Psoas muscle (tissue), 8 donors: ENCODE data around the gene GRM7. TPM values are rescaled to one million over a fixed set of nuclear protein-coding genes. Genes with fewer than 3 reads are reported as not detected.

Experiments
- ATAC-seq, 4 donors: fragments of 200-7000 bp; cut with Tn5 transposase; one replicate each; pipeline ENCODE4 v1.9.1; 2020; ENCODE audit warnings: moderate library complexity in 3 of 4, mild to moderate bottlenecking in 2 of 4
- DNase-seq, 2 donors: peaks; one replicate each; pipeline ENCODE4 v3.0.0-alpha.2; 2020
- H3K27ac ChIP-seq: fragments of 200-600 bp; one replicate; pipeline ENCODE4 v1.8.0; 2022
- H3K27me3 ChIP-seq, 3 donors: fragments of 200-600 bp in 1 of 3; one replicate each; pipeline versions ENCODE4 v1.6.1 to v1.8.0; 2013 to 2022; ENCODE audit warnings: low read length in 2 of 3, mild to moderate bottlenecking in 2 of 3, moderate library complexity in 1 of 3; ENCODE audit not compliant: insufficient read depth in 3 of 3
- H3K36me3 ChIP-seq, 2 donors: fragments of 200-600 bp in 1 of 2; one replicate each; pipeline versions ENCODE4 v1.6.1 to v1.8.0; 2013 to 2022; ENCODE audit warnings: low read depth in 1 of 2, mild to moderate bottlenecking in 1 of 2, moderate library complexity in 1 of 2; ENCODE audit not compliant: insufficient read depth in 1 of 2
- H3K4me1 ChIP-seq: fragments of 200-600 bp; one replicate; pipeline ENCODE4 v1.8.0; 2022
- H3K4me3 ChIP-seq: fragments of 200-600 bp; one replicate; pipeline ENCODE4 v1.8.0; 2022; ENCODE audit warnings: mild to moderate bottlenecking
- H3K9me3 ChIP-seq: fragments of 200-600 bp; one replicate; pipeline ENCODE4 v1.8.0; 2022
- CTCF ChIP-seq: fragments of 200-600 bp; IDR thresholded peaks from one replicate; pipeline ENCODE4 v1.8.0; 2022; ENCODE audit warnings: antibody characterized with exemption
- WGBS, 3 donors: extraction: QIAGEN DNeasy Blood & Tissue Kit; methylation state at CpG; one replicate each; pipeline versions ENCODE4 v1.1.6 to v1.1.7; 2013; 5-methylcytosine and 5-hydroxymethylcytosine counted together
- intact Hi-C, 2 donors: fragments of 100-400 bp; cut with DNase I; formaldehyde crosslinking; loops; one replicate each; pipeline versions ENCODE4 v1.11.0 to v1.14.2; 2022
- polyA plus RNA-seq, 3 donors: library from polyadenylated mRNA; stranded (reverse); fragments of 200-250 nt; gene quantifications; one replicate each; pipeline ENCODE4 v1.2.3, GENCODE V29; 2013
- total RNA-seq, 4 donors: library from RNA; stranded (reverse); fragmentation: NEBNext Ultra II Directional in 2 of 4; extraction: Animal tissue kit (Norgen Biotek cat#: 25700) in 2 of 4; gene quantifications; one replicate each; pipeline versions ENCODE4 v1.2.1 to v1.2.4, GENCODE V29; 2021 to 2023
- donor health status: healthy with polysubstance abuse.
- donor health status: DM: no; HTN: no; CAD: no; lungs with moderate emphysema.
- donor health status: Bipolar disorder and iron deficiency.
- donor health status: healthy.
- donor health status: DM: yes; HTN: yes; CAD: no.
- donor health status: DM: no; HTN: no; CAD: no.
- donor health status: DM: no; HTN: no; CAD: no.
- donor health status: DM: yes; HTN: yes; CAD: no.

GRM7 gene
- total and polyA plus RNA-seq, 7 donors = 0.01 TPM; not detected in 6

GRCh38 chr3:7710284-7710683 lies 849.4 kb downstream of the GRM7 start:
- no peak for TF ChIP-seq CTCF
- no peaks in the 10 kb centered on the region for H3K27me3 ChIP-seq
- no peak overlapping the region for H3K4me3 ChIP-seq
- no peak overlapping the region for H3K27ac ChIP-seq
- H3K4me1 ChIP-seq = no peaks in the 10 kb centered on the region
- 78 to 83% (median 82%) methylated on average over 3 of the region's 3 CpGs for WGBS, 3 donors
- no peak for ATAC-seq
- no peaks in the 10 kb centered on the region for H3K9me3 ChIP-seq
- intact Hi-C loops = no loop called here
- no peak for DNase-seq
- H3K36me3 ChIP-seq = no peaks in the 10 kb centered on the region

GRCh38 chr3:7713724-7714123 lies 852.8 kb downstream of the GRM7 start:
- H3K36me3 ChIP-seq = no peaks in the 10 kb centered on the region
- DNase-seq = no peak
- H3K27me3 ChIP-seq = no peaks in the 10 kb centered on the region
- no peak overlapping the region for H3K27ac ChIP-seq
- 71 to 80% (median 74%) methylated on average over 2 of the region's 2 CpGs for WGBS, 3 donors
- ATAC-seq = no peak
- no peaks in the 10 kb centered on the region for H3K9me3 ChIP-seq
- TF ChIP-seq CTCF = no peak
- intact Hi-C loops = no loop called here
- H3K4me3 ChIP-seq = no peak overlapping the region
- H3K4me1 ChIP-seq = no peaks in the 10 kb centered on the region

GRCh38 chr3:7720649-7721297 lies 859.9 kb downstream of the GRM7 start:
- WGBS, 3 donors = 85 to 88% (median 88%) methylated on average over 1 of the region's 1 CpG
- H3K9me3 ChIP-seq = no peaks in the 10 kb centered on the region

GRCh38 chr3:7721869-7722268 lies 861.0 kb downstream of the GRM7 start:
- Histone ChIP-seq H3K4me1 (no peaks in the 10 kb centered on the region), H3K9me3 (no peaks in the 10 kb centered on the region), H3K36me3 (no peaks in the 10 kb centered on the region), H3K27ac (no peak overlapping the region), H3K4me3 (no peak overlapping the region), H3K27me3 (no peaks in the 10 kb centered on the region)
- TF ChIP-seq CTCF = no peak
- intact Hi-C loops = no loop called here
- no peak for DNase-seq
- 79 to 81% (median 80%) methylated on average over 5 of the region's 5 CpGs for WGBS, 3 donors
- ATAC-seq = no peak

More at GRCh38 chr3:7720649-7721297, 859.9 kb downstream of the GRM7 start:
- intact Hi-C loops = no loop called here
- Histone ChIP-seq H3K36me3 (no peaks in the 10 kb centered on the region), H3K27me3 (no peaks in the 10 kb centered on the region), H3K4me3 (no peak overlapping the region), H3K4me1 (no peaks in the 10 kb centered on the region), H3K27ac (no peak overlapping the region)
- TF ChIP-seq CTCF = no peak
- ATAC-seq = no peak
- no peak for DNase-seq
